Measurements from ENCODE around the gene TMCC1. TPM values are rescaled to one million over a fixed set of nuclear protein-coding genes. Genes with fewer than 3 reads are reported as not detected.

Gene TMCC1
- total RNA-seq, 1 donor from 2014 or later: 24.3 TPM

DNA sequence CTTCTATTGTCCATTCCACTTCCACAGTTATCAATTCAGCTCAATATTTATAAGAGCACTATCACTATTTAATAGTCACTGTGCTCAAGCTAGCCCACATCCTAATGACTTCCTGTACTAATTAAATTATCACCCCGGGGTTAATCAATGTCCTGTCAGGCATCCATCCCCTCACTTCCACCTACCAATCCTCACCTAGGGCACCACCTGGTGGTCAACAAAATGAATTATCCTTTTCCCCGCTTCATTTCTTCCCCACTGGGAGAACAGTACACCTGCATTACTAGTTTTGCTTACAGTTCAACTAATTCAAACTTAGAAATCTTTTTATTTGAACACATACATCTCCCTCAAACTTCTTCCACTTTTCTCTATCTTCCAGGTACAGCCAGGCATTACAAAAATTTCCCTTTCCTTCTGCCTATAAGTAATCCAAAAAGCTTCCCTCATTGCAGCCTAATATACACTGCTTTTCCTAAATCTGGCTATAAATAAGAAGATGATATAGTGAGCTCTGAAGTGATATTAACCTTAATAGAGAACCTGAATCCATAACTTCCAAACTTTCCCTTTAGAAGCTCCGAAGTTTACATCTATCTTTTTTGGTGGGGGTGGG is 68.5 kb downstream of the TMCC1 start:
- TF ChIP-seq, protein P1, sequence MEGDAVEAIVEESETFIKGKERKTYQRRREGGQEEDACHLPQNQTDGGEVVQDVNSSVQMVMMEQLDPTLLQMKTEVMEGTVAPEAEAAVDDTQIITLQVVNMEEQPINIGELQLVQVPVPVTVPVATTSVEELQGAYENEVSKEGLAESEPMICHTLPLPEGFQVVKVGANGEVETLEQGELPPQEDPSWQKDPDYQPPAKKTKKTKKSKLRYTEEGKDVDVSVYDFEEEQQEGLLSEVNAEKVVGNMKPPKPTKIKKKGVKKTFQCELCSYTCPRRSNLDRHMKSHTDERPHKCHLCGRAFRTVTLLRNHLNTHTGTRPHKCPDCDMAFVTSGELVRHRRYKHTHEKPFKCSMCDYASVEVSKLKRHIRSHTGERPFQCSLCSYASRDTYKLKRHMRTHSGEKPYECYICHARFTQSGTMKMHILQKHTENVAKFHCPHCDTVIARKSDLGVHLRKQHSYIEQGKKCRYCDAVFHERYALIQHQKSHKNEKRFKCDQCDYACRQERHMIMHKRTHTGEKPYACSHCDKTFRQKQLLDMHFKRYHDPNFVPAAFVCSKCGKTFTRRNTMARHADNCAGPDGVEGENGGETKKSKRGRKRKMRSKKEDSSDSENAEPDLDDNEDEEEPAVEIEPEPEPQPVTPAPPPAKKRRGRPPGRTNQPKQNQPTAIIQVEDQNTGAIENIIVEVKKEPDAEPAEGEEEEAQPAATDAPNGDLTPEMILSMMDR (conservative IDR thresholded peaks at IDR 0.05; ENCODE audit: low read depth, low read length): peak; percentile 81
- no peak overlapping the region for H3K4me3 ChIP-seq (ENCODE audit: low read depth, low read length)
- peak; percentile 38 for DNase-seq (ENCODE audit: low read depth)

DNA sequence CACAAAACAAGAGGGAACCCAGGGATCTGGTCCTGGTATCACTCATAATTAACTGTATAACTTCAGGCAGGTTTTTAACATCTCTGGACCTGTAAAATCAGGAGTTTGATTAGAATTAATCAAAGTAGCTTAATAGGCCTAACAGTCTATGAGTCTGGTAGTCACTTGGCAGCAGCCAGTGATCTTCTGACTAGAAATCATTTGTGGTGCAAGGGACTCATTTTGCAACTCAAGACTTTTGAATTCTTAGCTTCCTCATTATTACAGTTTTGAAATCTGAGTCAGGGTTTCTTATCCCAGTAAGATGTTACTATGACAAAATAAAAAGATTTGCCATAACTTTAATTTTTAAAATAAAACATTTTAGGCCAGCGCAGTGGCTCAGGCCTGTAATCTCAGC is 70.8 kb downstream of the TMCC1 start:
- TF ChIP-seq, protein P1 (conservative IDR thresholded peaks at IDR 0.05; ENCODE audit: low read depth, low read length): no peak
- no peak for DNase-seq (ENCODE audit: low read depth)
- H3K4me3 ChIP-seq (ENCODE audit: low read depth, low read length): no peak overlapping the region

- TF ChIP-seq, protein P1 (conservative IDR thresholded peaks at IDR 0.05; ENCODE audit: low read depth, low read length): no peak
- no peak overlapping the region for H3K4me3 ChIP-seq (ENCODE audit: low read depth, low read length)
- DNase-seq (ENCODE audit: low read depth): no peak
These were observed 71.3 kb downstream of the TMCC1 start for GRCh38 chr3:129822241-129822640.

DNA sequence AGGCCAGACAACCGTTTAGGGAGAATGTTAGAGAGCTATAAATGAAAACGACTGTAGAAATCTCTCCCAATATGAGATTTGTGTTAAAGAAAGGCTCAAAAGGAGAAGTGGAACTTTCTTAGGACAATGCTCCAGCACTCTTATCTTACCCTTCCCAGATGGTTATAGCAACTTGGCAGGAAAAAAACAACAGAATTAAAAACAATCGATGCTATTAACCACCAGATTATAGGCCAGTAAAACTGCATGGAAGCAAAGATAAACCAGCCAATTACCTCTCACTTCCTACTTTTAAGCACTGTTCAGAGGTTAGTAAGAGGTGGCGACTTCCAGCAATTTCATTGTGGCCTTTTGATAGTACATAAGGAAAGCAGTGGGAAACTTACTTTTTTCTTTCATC is 72.9 kb downstream of the TMCC1 start:
- no peak for DNase-seq (ENCODE audit: low read depth)
- TF ChIP-seq, protein P1 (conservative IDR thresholded peaks at IDR 0.05; ENCODE audit: low read depth, low read length): no peak

DNA sequence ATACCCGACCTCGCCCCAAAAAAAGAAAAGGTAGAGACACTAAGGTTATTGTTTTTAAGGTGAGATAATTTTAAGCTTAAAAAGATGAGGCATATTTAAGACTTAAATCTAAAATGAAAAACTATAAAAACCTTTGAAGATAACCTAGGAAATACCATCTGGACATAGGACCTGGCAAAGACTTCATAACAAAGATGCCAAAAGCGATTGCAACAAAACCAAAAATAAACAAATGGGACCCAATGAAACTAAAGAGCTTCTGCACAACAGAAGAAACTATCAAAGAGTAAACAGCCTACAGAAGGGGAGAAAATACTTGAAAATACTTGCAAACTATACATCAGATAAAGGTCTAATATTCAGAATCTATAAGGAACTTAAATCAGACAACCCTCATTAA is 80.9 kb downstream of the TMCC1 start:
- DNase-seq (ENCODE audit: low read depth): no peak
- no peak overlapping the region for H3K4me3 ChIP-seq (ENCODE audit: low read depth, low read length)
- TF ChIP-seq, protein P1 (conservative IDR thresholded peaks at IDR 0.05; ENCODE audit: low read depth, low read length): no peak

More for the DNA sequence above, 72.9 kb downstream of the TMCC1 start:
- no peak overlapping the region for H3K4me3 ChIP-seq (ENCODE audit: low read depth, low read length)

GRCh38 chr3:129809297-129809696 is 84.2 kb downstream of the TMCC1 start:
- TF ChIP-seq, protein P1 (conservative IDR thresholded peaks at IDR 0.05; ENCODE audit: low read depth, low read length): no peak
- DNase-seq (ENCODE audit: low read depth): no peak

GRCh38 chr3:129796146-129796545 is 97.4 kb downstream of the TMCC1 start:
- no peak overlapping the region for H3K4me3 ChIP-seq (ENCODE audit: low read depth, low read length)
- TF ChIP-seq, protein P1 (conservative IDR thresholded peaks at IDR 0.05; ENCODE audit: low read depth, low read length): no peak
- DNase-seq (ENCODE audit: low read depth): no peak

More at GRCh38 chr3:129809297-129809696, 84.2 kb downstream of the TMCC1 start:
- no peak overlapping the region for H3K4me3 ChIP-seq (ENCODE audit: low read depth, low read length)
